Mucosa of rectum (tissue), 2 donors: ENCODE measurements around the gene PKN3.

Experiments
- H3K27ac ChIP-seq, 2 donors: one replicate each; pipeline ENCODE4 v1.7.0; 2013; ENCODE audit warnings: inconsistent platforms in 2 of 2, low read depth in 2 of 2, low read length in 2 of 2
- H3K27me3 ChIP-seq, 2 donors: one replicate each; pipeline ENCODE4 v1.7.0; 2013; ENCODE audit warnings: low read length in 2 of 2; ENCODE audit not compliant: control insufficient read depth in 2 of 2, insufficient read depth in 2 of 2
- H3K36me3 ChIP-seq, 2 donors: one replicate each; pipeline ENCODE4 v1.7.0; 2013; ENCODE audit warnings: low read length in 2 of 2; ENCODE audit not compliant: control insufficient read depth in 2 of 2, insufficient read depth in 2 of 2
- H3K4me1 ChIP-seq, 2 donors: one replicate each; pipeline ENCODE4 v1.7.0; 2013; ENCODE audit warnings: low read length in 2 of 2, mild to moderate bottlenecking in 1 of 2; ENCODE audit not compliant: control insufficient read depth in 2 of 2, insufficient read depth in 2 of 2
- H3K4me3 ChIP-seq, 2 donors: one replicate each; pipeline ENCODE4 v1.7.0; 2013; ENCODE audit warnings: low read length in 2 of 2
- H3K9ac ChIP-seq, 2 donors: one replicate each; pipeline ENCODE4 v1.7.0; 2013; ENCODE audit warnings: low read length in 2 of 2, low read depth in 1 of 2, mild to moderate bottlenecking in 1 of 2
- H3K9me3 ChIP-seq, 2 donors: one replicate each; pipeline ENCODE4 v1.7.0; 2013; ENCODE audit warnings: low read length in 2 of 2; ENCODE audit not compliant: control insufficient read depth in 2 of 2
- donor health status: healthy.
- donor health status: Normal muscosa, but diverticular disease.

Gene PKN3

DNA sequence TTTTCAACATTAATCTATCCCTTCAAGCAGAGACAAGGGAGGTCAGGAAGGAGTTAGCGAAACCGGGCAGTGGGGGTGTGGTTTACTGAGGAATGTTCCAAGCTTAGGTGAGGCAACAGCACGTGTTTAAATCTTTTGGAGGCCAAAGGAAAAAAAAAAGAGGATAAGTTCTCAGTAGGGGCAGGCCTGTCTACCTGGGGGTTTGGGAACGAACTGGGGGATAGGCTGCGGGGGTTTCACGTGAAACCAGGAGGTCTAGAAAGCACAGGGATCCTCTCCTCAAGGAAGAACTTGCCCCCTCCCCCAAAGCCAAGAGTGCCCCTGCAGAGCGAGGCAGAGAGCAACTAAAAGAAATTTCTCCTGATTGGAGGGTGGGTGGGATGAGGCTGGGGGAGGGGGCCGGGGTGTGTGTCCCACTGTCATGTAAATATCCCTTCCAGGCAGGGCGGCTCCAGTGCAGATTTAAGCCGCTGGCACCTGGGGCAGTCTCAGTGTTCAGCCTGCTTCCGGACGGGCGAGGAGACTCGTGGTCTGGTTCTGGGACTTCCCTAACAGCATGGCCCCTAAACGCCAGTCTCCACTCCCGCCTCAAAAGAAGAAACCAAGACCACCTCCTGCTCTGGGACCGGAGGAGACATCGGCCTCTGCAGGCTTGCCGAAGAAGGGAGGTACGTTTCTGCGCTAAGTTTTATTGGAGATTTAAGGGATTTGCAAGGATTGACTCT lies 18.8 kb upstream of the PKN3 start:
- H3K36me3 ChIP-seq: no peaks in the 10 kb centered on the region
- no peaks in the 10 kb centered on the region for H3K27me3 ChIP-seq
- H3K4me3 ChIP-seq: peak overlapping the region; percentile 79 to 93
- H3K27ac ChIP-seq: peak overlapping the region; percentile 96 to 99
- no peaks in the 10 kb centered on the region for H3K9me3 ChIP-seq
- H3K4me1 ChIP-seq: peaks cover 32 to 34% of the 10 kb centered on the region in 2 donors
- peak overlapping the region; percentile 84 to 98 for H3K9ac ChIP-seq

DNA sequence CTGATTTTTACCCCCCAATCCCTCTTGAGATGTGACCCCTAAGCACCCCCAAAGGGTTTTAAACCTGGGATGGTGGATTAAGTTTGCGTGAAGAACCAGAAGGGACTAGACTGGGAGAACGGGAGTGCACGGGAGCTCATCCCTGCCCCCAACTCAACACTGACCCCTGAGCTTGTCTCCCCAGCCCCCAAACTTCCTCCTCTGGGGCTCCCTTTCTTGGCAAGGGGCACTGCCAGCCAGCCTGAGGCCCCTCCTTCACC lies 18.3 kb upstream of the PKN3 start:
- Histone ChIP-seq H3K9ac (peak overlapping the region; percentile 84 to 98), H3K4me3 (peak overlapping the region; percentile 79 to 93), H3K27me3 (no peaks in the 10 kb centered on the region), H3K27ac (peak overlapping the region; percentile 96 to 99), H3K4me1 (peaks cover 32 to 34% of the 10 kb centered on the region in 2 donors), H3K9me3 (no peaks in the 10 kb centered on the region), H3K36me3 (no peaks in the 10 kb centered on the region)

DNA sequence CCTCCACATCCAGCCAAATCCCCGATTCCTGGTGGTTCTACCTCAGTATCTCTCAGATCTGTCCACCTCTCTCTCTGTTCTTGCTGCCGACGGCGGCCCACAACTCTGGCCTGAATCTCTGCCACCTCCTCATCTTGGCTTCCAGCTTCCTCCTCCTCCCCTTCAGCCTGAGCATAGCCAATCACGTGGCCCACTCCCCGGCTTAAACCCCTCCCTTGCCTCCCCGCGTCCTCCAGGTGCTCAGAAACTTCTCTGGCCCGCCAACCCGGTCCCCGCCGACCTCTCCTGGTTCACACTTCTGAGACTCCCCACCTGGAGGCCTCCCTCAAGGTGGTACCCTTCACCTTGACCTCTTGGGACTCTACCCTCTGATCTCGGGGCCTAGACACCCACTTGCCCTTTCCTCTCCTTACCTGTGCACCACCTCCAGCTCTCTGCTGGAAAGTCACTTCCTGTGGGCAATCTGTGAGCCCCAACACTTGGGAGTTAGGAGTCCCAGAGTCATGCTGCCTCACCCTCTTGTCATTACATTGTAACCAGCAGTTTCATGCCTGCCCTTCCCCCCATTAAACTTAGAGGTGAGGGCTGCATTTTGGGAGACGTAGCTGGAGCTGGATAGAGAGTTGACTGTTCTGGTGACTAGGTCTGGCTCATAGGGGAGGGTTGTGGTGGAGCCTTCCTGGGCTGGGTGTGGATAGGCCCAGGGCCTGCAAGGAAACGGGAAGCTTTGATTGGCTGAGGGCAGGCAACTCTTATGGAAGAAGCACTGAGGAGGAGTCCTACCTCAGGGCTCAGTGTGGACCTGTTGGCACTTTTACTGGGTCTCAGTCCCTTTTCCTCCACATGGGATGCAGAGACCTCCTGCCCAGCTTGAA lies 17.7 kb upstream of the PKN3 start:
- Histone ChIP-seq H3K36me3 (no peaks in the 10 kb centered on the region), H3K9me3 (no peaks in the 10 kb centered on the region), H3K4me3 (peak overlapping the region; percentile 79 to 93), H3K27me3 (no peaks in the 10 kb centered on the region), H3K27ac (peak overlapping the region; percentile 96 to 99), H3K9ac (peak overlapping the region; percentile 84 to 98), H3K4me1 (peaks cover 32 to 34% of the 10 kb centered on the region in 2 donors)

DNA sequence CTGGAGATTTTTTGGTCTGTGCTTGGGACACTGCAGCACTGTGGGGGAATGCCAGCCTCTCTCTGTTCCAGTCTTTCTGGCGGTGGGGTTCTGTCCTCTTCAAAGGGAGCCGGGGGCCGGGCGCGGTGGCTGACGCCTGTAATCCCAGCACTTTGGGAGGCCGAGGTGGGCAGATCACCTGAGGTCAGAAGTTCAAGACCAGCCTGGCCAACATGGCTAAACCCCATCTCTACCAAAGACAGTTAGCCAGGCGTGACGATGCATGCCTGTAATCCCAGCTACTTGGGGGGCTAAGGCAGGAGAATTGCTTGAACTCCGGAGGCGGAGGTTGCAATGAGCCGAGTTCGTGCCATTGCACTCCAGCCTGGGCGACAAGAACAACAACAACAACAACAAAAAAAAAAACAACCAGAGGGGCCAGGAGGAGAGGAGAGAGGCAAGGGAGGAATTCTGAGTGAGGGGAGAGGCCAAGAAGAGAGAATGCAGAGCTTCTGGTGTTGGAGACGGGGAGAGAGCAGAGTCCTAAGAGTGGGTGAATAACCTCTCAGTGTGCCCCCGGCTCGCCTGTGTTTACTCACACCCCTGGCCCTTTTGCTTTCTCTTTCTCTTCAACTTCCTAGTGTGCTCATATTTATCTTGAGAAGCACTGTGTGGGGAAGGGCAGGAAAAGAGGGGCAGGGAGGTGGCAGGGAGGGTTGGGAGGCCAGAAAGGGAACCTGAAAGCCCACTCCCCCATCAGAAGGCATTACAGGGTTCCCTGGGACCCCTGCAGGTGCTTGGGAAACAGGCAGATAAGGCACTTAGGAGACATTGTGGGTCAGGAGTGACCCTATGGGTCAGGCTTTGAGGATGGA lies 16.4 kb upstream of the PKN3 start:
- Histone ChIP-seq H3K9me3 (no peaks in the 10 kb centered on the region), H3K27me3 (no peaks in the 10 kb centered on the region), H3K4me1 (peaks cover 35 to 39% of the 10 kb centered on the region in 2 donors), H3K9ac (peak overlapping the region; percentile 84 to 98), H3K4me3 (peak overlapping the region; percentile 79 to 93), H3K36me3 (no peaks in the 10 kb centered on the region), H3K27ac (peak overlapping the region; percentile 96 to 99)

DNA sequence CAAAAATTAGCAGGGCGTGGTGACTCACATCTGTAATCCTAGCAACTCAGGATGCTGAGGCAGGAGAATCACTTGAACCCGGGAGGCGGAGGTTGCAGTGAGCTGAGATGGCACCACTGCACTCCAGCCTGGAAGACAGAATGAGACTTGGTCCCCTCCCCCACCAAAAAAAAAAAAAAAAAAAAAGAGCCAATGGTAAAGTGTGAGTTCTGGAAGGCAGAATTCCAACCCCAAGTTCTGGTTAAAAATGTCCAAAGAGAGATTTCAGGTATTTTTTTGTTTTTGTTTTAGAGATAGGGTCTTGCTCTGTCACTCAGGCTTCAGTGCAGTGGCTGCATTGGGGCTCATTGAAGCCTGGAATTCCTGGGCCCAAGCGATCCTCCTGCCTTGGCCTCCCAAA lies 14.8 kb upstream of the PKN3 start:
- Histone ChIP-seq H3K9ac (no peak overlapping the region), H3K27me3 (no peaks in the 10 kb centered on the region), H3K4me1 (peaks cover 41 to 43% of the 10 kb centered on the region in 2 donors), H3K4me3 (no peak overlapping the region), H3K9me3 (no peaks in the 10 kb centered on the region), H3K36me3 (peaks cover 9 to 11% of the 10 kb centered on the region in 2 donors), H3K27ac (no peak overlapping the region)

DNA sequence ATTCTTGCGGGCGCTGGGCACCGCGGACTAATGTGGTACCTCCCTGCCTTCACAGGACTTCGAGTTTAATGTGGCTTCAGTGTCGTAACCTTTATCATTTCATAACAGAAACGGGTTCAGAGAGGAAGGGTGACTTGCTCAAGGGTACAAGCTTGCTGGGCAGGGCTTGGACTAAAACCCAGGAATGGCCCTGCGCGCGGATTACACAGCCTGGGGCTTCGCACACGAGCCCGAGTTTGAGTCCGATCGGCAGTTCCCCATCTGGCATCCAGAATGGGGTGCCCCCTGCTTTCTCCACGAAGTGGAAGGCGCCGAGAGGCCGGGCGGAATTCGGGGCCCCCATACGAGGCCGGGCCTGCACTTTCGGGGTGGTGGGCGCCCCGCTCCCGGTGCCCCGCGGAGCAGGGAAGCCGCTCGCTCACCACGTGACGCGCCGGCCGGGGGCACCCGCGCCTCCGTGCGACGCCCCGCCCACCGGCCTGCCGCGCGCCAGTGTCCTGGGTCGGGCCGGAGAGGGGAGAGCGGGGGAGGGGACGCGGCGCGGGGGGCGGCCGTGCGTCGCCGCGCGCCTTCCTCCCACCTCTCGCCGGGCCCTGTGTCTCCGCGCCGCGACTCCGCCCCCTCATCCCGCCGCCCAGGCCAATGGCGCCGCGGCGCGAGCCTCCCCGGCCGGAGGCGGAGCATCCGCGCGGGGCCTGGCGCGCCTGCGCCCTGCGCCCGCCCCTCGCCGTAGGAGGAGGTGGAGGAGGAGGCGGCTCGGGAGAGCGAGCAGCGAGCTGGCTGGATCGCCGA lies 13.6 kb upstream of the PKN3 start, which contains the start of gene SET:
Gene SET, plus strand, starts transcription at position 722 of the 792 bp plus-strand sequence. CDS start 361 bp downstream, outside the sequence.
- Histone ChIP-seq H3K9me3 (no peaks in the 10 kb centered on the region), H3K27me3 (no peaks in the 10 kb centered on the region), H3K27ac (peak within 1 kb of the TSS; percentile 84 to 92), H3K4me3 (peak within 1 kb of the TSS; percentile 70 to 89), H3K36me3 (peaks cover 21 to 23% of the 10 kb centered on the region in 2 donors), H3K4me1 (peaks cover 36 to 39% of the 10 kb centered on the region in 2 donors), H3K9ac (peak within 1 kb of the TSS; percentile 73 to 82)

DNA sequence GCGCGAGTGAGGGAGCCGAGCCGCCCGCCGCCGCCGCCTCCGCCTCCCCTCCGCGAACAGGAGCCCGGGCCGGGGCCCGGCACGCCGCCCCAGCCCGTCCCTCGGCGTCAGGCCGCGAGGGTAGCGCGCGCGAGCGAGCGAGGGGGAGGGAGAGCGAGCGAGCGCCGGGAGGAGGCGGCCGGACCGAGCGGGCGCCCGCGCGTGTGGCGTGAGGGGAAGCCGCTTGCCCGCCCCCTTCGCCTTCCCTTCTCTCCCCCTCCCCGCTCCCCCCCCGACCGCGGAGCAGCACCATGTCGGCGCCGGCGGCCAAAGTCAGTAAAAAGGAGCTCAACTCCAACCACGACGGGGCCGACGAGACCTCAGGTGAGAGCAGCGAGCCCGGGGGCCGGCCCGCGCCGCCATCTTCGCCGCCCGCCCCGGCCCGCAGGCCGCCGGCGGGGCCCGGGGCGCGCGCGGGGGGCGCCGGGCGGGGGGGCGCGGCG lies 13.0 kb upstream of the PKN3 start:
- Histone ChIP-seq H3K4me1 (peaks cover 36 to 39% of the 10 kb centered on the region in 2 donors), H3K9ac (peak overlapping the region in 1 of 2 donors; percentile 77), H3K27me3 (no peaks in the 10 kb centered on the region), H3K36me3 (peaks cover 28 to 29% of the 10 kb centered on the region in 2 donors), H3K4me3 (peak overlapping the region; percentile 20 to 70), H3K27ac (peak overlapping the region; percentile 81 to 92), H3K9me3 (no peaks in the 10 kb centered on the region)

DNA sequence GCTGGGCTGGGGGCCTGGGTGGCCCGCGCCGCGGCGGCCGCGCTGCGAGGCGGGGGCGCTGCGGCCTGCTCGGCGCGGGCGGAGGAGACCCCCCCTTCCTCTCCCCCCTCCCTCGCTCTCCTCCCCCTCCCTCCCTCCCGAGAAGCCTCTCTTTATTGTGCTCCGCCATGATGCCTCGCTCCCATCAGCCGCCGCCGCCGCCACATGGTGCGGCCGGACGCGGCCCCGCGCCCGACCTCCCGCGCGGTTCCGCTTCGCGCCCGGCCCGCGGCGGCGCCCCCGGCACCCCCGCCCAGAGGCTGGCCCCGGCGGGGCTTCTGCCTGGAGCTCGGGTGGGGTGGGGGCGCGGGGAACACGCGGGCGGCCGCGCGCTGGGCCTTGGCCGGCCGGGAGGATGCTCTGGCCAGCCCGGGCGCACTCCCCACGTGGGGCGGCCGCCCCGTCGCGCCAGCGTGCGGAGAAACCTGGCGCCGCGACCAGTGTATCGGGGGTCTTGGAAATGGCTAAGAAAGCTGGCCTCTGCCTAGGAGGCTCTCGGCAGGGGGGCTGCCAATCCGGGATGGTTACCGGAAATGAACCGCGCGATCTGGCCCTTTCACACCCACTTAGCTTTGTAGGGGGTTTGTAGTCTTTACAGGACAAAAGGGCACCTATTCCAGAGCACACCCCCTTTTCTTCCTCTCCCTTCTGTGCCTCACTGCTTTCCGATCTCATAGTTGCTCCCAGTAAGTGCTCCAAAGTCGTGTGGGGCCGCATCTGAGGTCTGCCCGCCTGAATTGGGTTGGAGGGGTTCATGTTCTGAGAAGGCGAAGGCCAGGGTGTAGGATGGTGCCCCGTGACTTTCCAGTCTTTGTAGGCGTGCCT lies 12.3 kb upstream of the PKN3 start:
- peaks cover 30% of the 10 kb centered on the region in 2 donors for H3K36me3 ChIP-seq
- no peaks in the 10 kb centered on the region for H3K27me3 ChIP-seq
- H3K9ac ChIP-seq: peak overlapping the region; percentile 72 to 82
- H3K4me3 ChIP-seq: peak overlapping the region; percentile 65 to 89
- peaks cover 29 to 32% of the 10 kb centered on the region in 2 donors for H3K4me1 ChIP-seq
- H3K9me3 ChIP-seq: no peaks in the 10 kb centered on the region
- peak overlapping the region; percentile 25 to 32 for H3K27ac ChIP-seq
